Fibroblast of skin of right quadriceps (primary cell): ENCODE data around the gene NELFCD.

Experiments
- DNase-seq: peaks from one replicate; pipeline ENCODE4 v3.0.0-alpha.2; 2013

Gene NELFCD

DNA sequence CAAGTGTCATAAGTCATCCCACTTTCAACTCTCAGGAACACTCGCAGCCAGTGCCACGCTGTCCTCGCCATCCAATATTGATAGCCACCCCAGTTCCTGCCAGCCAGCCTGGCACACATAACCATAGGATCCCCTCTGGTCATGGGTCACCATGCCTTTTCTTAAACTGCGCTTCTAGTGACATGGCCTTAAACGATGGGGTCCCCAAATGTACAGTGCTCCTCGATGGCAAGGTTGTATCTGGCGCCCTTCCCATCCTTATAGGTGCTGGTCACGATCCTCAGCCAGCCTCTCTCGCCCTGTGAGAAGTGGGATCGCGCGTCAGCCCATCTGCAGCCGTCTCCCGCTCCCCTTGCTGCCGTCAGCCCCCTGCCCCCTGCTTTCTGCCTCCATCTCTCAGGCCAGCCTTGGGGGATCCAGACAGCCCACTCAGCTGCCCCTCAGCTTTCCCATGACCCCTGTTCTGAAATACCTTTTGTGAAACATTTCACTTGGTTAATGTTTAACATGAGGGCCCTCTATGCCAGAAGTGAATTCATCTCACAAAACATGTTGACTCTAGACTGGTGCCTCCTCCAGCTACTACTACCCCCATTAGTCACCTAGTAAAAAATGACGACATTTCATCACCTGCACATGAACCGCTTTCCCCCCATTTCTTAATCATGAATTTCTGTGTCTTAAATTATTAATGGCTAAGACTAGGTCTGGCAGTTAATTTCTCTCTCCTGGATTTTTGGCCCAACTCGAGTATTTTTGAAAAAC, 14.6 kb downstream of the NELFCD start:
- no peak for DNase-seq

DNA sequence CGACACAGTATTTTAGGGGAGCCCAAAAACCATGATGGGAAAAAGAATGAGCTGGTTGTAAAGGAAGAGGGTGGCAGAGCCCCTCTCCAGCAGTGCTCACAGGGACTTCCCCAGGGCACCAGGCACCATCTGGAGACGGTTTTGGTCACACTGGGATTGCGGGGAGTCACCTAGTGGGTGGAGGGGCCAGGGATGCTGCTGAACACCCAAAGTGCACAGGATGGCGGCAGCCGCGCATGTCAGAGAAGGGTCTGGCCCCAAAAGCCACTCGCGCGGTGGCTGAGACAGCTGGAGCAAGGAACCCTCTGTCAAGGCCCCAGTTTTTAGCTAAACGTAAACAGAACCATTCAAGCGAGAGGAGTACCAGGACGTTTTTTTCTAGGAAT, 15.2 kb downstream of the NELFCD start:
- DNase-seq: no peak

DNA sequence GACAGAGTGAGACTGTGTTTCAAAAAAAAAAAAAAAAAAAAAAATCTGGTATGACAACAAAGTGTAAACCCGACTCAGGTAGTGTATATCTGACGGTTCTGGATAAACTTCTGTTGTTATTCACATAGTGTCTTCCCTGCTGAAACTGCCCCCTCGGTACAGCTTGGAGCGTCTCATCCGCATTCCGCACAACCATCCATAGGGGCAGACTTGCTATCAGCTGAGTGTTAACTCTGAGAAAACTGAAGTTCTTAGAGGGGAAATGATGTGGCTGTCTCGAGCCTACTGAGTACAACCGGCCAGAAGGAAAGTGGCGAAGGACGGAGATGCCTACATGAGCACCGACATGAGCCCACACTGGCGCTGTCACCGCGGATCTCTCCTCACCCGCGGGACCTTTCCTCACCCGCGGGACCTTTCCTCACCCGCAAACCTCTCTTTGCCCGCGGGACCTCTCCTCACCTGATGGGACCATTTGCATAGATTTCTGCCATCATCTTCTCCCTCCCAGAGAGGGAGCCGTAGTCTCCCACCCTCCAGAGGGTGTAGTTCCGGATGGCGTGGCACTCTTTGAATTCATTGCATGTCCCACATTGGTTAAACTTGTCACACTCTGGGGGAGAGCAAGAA, 16.2 kb downstream of the NELFCD start:
- no peak for DNase-seq

DNA sequence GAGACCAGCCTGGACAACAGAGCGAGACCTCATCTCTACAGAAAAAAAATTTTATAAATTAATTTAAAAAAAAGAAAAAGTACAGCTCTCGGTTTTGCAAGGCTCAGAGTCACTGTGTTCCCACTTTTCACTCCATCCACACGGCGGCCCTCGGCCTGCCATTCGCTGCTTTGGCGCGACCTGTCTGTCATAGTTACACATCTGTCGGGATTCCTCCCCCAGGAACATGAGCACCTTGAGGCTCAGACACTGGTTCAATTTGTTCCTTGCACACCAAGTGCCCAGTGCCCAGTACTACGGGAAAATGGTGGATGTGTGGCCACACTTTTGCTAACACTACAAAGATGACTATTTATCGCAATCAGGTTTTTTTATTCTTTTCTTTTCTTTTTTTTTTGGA, 17.6 kb downstream of the NELFCD start:
- DNase-seq: no peak

GRCh38 chr20:59000326-59000725, 19.3 kb downstream of the NELFCD start:
- no peak for DNase-seq

DNA sequence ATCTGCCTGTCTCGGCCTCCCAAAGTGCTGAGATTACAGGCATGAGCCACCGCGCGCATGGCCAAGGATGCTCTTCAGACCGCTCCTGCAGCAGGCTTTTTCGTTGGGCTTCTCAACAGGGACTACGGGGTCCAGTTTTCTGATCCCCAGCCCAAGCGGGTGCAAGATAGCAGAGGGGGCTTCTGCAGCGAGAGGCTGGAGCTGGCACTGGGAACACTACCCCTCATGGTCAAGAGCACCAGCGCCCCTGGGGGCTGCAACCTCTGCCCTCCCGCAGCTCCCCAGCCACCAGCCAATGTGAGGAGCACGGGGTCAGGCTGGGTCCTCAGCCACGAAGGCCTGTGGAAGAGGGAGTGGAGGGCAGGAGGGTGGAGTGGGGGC, 20.0 kb downstream of the NELFCD start:
- no peak for DNase-seq

GRCh38 chr20:59001449-59002171, 20.6 kb downstream of the NELFCD start:
- no peak for DNase-seq

GRCh38 chr20:59002388-59002787, 21.3 kb downstream of the NELFCD start:
- DNase-seq: no peak

GRCh38 chr20:59002874-59003399, 21.9 kb downstream of the NELFCD start:
- DNase-seq: no peak

- no peak for DNase-seq
Observed at GRCh38 chr20:59003836-59004492, 22.9 kb downstream of the NELFCD start.

GRCh38 chr20:59004493-59004762, 23.4 kb downstream of the NELFCD start:
- no peak for DNase-seq

- no peak for DNase-seq
Observed at GRCh38 chr20:59004763-59005522, 23.9 kb downstream of the NELFCD start.

DNA sequence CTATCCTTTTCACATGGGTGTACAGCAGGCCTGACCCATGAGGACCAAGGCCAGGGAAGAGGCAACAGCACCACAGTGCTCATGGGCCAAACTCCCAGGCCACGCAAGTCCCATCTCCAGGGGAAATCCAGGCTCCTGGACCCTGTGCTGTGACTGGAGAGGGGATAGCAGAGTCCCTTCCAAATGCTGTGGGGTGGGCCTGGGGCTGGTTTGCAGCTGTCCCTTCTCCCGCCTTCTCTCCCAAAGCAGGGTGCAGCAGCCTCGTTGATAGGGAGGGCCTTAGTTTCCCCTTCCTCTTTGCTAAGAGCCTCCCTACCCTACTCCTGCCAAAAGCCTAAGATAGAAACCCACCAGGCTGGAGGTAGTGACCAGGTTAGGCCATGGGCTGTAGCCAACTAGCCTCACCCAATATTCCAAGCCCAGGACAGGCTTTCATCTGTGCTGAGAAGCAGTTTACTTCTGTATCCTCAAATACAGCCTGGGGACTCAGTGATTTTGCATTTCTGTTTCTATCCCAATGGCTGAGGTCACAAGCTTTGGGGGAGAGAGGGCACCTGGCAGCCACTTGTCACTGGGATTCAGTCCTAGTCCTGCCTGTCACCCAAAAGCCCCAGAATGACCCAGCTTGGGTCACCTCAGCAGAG, 24.6 kb downstream of the NELFCD start:
- no peak for DNase-seq

GRCh38 chr20:59006167-59006863, 25.3 kb downstream of the NELFCD start:
- DNase-seq: no peak

- peak; percentile 34 for DNase-seq
Observed at GRCh38 chr20:59006864-59007664, 26.0 kb downstream of the NELFCD start, which contains the start of gene CTSZ. TSS of gene CTSZ (minus strand) at chr20:59007254. CDS start at chr20:59007128, 126 bp downstream.

GRCh38 chr20:59007665-59008511, 26.8 kb downstream of the NELFCD start:
- DNase-seq: no peak

DNA sequence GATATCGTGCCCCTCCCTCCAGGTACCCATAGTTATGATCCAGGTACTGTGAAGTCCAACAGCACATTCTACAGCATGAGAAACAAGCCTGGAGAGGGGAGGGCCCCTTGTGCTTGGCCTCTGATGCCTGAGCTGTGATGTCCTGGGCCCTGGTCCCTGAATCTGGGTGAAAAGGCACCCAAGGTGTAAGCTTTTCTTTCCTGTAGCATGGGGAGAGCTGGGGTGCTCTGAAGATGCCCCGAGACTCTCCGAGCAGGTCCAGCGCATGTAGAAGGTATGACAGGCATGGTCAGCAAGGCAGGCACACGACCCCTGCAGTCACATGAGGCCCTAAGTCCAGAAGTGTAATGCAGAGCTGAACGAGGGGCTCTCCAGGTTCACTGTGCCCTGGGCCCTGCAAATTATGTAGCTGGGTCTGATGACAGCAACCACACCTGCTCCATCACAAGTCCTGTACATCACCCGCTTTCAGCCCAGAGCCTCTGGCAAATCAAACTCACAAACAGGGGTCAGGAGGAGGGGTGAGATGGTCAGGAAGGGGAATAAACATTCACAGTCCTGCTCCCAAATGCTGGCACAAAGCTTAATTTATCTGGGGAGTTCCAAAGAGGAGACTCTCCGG, 27.8 kb downstream of the NELFCD start:
- DNase-seq: no peak

DNA sequence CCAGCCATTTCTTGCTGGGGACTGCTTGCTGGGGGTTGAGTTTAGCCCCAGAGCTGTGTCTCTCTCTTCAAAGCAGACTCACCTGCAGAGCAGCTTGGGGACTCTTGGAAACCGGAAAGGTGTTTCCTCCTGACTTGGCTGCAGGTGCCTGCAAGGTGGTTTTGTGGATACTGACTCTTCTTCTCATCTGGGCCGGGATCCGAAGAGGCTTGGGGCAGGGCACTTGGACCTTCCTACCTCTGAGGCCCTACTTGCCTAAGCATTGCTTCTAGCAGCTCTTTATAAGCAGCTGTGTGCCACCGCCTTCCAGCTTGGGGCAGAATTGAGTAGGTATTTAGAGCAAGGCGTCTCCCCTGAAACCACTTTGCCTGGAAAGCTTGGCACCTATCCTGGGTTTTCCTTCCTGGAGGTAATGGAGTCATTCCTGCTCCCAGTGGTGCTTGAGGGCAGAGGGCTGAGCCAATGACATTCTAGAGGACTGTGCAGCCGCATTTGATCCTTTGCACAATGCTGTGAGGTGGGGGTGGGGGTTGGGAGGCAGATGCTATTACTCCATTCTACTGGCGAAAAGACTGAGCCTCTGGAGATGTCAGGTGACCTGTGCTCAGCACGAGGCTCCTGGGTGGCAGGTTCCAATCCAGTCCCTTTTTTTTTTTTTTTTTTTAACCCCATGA, 29.4 kb downstream of the NELFCD start:
- no peak for DNase-seq
